Muscle layer of duodenum (tissue), 2 donors: Measurements from ENCODE around the gene ADAMTSL4.

Source experiments
- H3K27ac ChIP-seq: one replicate; pipeline ENCODE4 v1.7.0; 2013; ENCODE audit warnings: mild to moderate bottlenecking, low read length
- H3K27me3 ChIP-seq: one replicate; pipeline ENCODE4 v1.7.0; 2013; ENCODE audit warnings: low read depth, mild to moderate bottlenecking, control low read depth, low read length
- H3K36me3 ChIP-seq, 2 donors: one replicate each; pipeline ENCODE4 v1.7.0; 2013; ENCODE audit warnings: low read length in 2 of 2, control low read depth in 1 of 2, mild to moderate bottlenecking in 1 of 2; ENCODE audit not compliant: insufficient read depth in 2 of 2, control insufficient read depth in 1 of 2
- H3K4me1 ChIP-seq, 2 donors: one replicate each; pipeline ENCODE4 v1.7.0; 2013; ENCODE audit warnings: low read length in 2 of 2, mild to moderate bottlenecking in 2 of 2, control low read depth in 1 of 2, moderate library complexity in 1 of 2; ENCODE audit not compliant: insufficient read depth in 2 of 2, control insufficient read depth in 1 of 2
- H3K4me3 ChIP-seq, 2 donors: one replicate each; pipeline ENCODE4 v1.7.0; 2013; ENCODE audit warnings: low read length in 2 of 2, low read depth in 1 of 2, mild to moderate bottlenecking in 1 of 2
- H3K9me3 ChIP-seq, 2 donors: one replicate each; pipeline ENCODE4 v1.7.0; 2013; ENCODE audit warnings: low read length in 2 of 2, control low read depth in 1 of 2, mild to moderate bottlenecking in 1 of 2; ENCODE audit not compliant: control insufficient read depth in 1 of 2
- donor health status: healthy.

The ADAMTSL4 gene

DNA sequence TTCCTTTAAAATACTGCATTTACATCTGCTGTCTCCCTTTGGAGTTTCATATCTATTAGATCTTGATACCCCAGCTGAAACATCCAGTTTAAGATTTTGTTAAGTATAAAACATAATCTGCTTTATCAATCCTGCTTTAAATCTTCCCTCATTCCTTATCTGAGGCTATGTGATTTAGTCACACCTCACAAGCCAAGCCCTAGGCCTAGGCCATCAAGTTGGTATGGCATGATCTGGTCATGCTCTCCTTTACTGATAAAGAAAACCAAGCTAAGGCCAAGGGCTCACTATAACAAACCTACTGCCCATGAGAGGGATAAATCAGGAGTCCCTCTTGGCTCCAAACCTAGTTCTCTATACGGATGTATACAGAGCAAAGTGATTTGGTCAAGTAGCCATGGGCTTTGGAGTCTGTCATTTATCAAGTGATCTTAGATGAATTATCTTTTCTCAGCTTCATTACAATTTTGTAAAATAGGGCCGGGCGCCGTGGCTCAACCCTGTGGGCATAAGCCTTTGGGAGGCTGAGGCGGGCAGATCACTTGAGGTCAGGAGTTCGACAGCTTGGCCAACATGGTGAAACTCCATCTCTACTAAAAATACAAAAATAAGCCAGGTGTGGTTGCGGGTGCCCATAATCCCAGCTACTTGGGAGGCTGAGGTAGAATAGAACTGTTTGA, 57.4 kb downstream of the ADAMTSL4 start:
- Histone ChIP-seq H3K9me3 (no peaks in the 10 kb centered on the region), H3K27ac (peak overlapping the region; percentile 25), H3K36me3 (no peaks in the 10 kb centered on the region), H3K4me3 (no peak overlapping the region), H3K4me1 (peaks cover 6 to 11% of the 10 kb centered on the region in 2 donors), H3K27me3 (no peaks in the 10 kb centered on the region)

- H3K27ac ChIP-seq: peak overlapping the region; percentile 83
- peaks cover 0 to 13% of the 10 kb centered on the region in 2 donors for H3K36me3 ChIP-seq
- no peaks in the 10 kb centered on the region for H3K27me3 ChIP-seq
- no peak overlapping the region for H3K4me3 ChIP-seq
- peaks cover 10 to 17% of the 10 kb centered on the region in 2 donors for H3K4me1 ChIP-seq
- no peaks in the 10 kb centered on the region for H3K9me3 ChIP-seq
These were observed 60.5 kb downstream of the ADAMTSL4 start for GRCh38 chr1:150609732-150610131.
